H1 (cell line): Measurements from ENCODE around the gene TEF. TPM values are rescaled to one million over a fixed set of nuclear protein-coding genes. Genes with fewer than 3 reads are reported as not detected.

Source experiments
- CTCF ChIA-PET: fragments of 300-600 bp; sonication (Branson Sonifier 250); formaldehyde crosslinking; loops from one replicate; lab custom pipeline; 2021; ENCODE audit not compliant: partially characterized antibody; lab: Charles Lee
- POLR2A ChIA-PET: fragments of 300-600 bp; sonication (Branson Sonifier 250); formaldehyde crosslinking; loops from one replicate; lab custom pipeline; 2021; ENCODE audit warnings: inconsistent platforms; ENCODE audit not compliant: partially characterized antibody; lab: Charles Lee
- DNase-seq, 2 experiments: peaks; one replicate each; pipeline versions ENCODE4 v3.0.0 to v3.0.0-alpha.2; 2010 to 2022; ENCODE audit warnings: low spot score in 2 of 2, low read depth in 1 of 2, mixed read lengths in 1 of 2
- FAIRE-seq: peaks from 2 replicates; lab custom pipeline; 2011; peaks lifted over from hg19 to GRCh38; lab: Jason Lieb, UNC
- H2AFZ ChIP-seq: 2 replicates; pipeline ENCODE4 v1.8.1; 2012; ENCODE audit warnings: low read length, inconsistent platforms
- H2AK5ac ChIP-seq: 2 replicates; pipeline ENCODE4 v1.6.1; 2013; ENCODE audit warnings: low read depth, low read length
- H2BK120ac ChIP-seq: replicated peaks from 2 replicates; pipeline ENCODE3; 2013; ENCODE audit warnings: low read depth, low read length, inconsistent platforms
- H2BK12ac ChIP-seq: 2 replicates; pipeline ENCODE4 v1.6.1; 2013; ENCODE audit warnings: low read depth, low read length
- H2BK15ac ChIP-seq: 2 replicates; pipeline ENCODE4 v1.6.1; 2013; ENCODE audit warnings: low read length
- H2BK20ac ChIP-seq: 2 replicates; pipeline ENCODE4 v1.6.1; 2013; ENCODE audit warnings: low read length
- H2BK5ac ChIP-seq: 2 replicates; pipeline ENCODE4 v1.6.1; 2013; ENCODE audit warnings: low read depth, low read length
- H3K14ac ChIP-seq: 2 replicates; pipeline ENCODE4 v1.6.1; 2013; ENCODE audit warnings: inconsistent platforms; ENCODE audit not compliant: insufficient read length
- H3K18ac ChIP-seq: 2 replicates; pipeline ENCODE4 v1.6.1; 2013; ENCODE audit warnings: low read length; ENCODE audit errors: extremely low read depth
- H3K23ac ChIP-seq: 2 replicates; pipeline ENCODE4 v1.6.1; 2013; ENCODE audit warnings: inconsistent platforms; ENCODE audit not compliant: insufficient read length
- H3K23me2 ChIP-seq: 2 replicates; pipeline ENCODE4 v1.6.1; 2013; ENCODE audit warnings: low read depth, low read length
- H3K27ac ChIP-seq: 2 replicates; pipeline ENCODE4 v1.6.1; 2011; ENCODE audit warnings: low read depth, low read length, inconsistent platforms
- H3K27me3 ChIP-seq, 4 experiments: replicated peaks in 1 of 4; 1 replicate in 1 of 4; 2 replicates in 3 of 4; pipeline versions ENCODE4 v1.6.1 to v1.8.1; 2011 to 2013; ENCODE audit warnings: low read length in 3 of 4, mild to moderate bottlenecking in 3 of 4, inconsistent platforms in 2 of 4, mixed read lengths in 2 of 4, moderate library complexity in 1 of 4; ENCODE audit not compliant: control insufficient read depth in 3 of 4, insufficient read depth in 3 of 4; ENCODE audit errors: extremely low read depth in 1 of 4
- H3K36me3 ChIP-seq, 4 experiments: 2 replicates each; pipeline versions ENCODE4 v1.6.1 to v1.8.1; 2011 to 2013; ENCODE audit warnings: mild to moderate bottlenecking in 4 of 4, low read length in 3 of 4, moderate library complexity in 2 of 4, control low read depth in 1 of 4, inconsistent platforms in 1 of 4; ENCODE audit not compliant: insufficient read depth in 4 of 4, control insufficient read depth in 2 of 4
- H3K4ac ChIP-seq: replicated peaks from 2 replicates; pipeline ENCODE3; 2013; ENCODE audit warnings: low read length, low read depth, mixed read lengths, inconsistent platforms; ENCODE audit not compliant: insufficient read length
- H3K4me1 ChIP-seq, 4 experiments: replicated peaks in 1 of 4; 1 replicate in 1 of 4; 2 replicates in 3 of 4; pipeline versions ENCODE4 v1.6.1 to v1.8.1; 2011 to 2013; ENCODE audit warnings: low read length in 3 of 4, inconsistent platforms in 2 of 4, mixed read lengths in 1 of 4; ENCODE audit not compliant: insufficient read depth in 4 of 4, control insufficient read depth in 3 of 4
- H3K4me2 ChIP-seq, 2 experiments: 2 replicates each; pipeline versions ENCODE4 v1.6.1 to v1.8.1; 2011 to 2013; ENCODE audit warnings: low read depth in 2 of 2, low read length in 2 of 2, control low read depth in 1 of 2, inconsistent platforms in 1 of 2, mild to moderate bottlenecking in 1 of 2; ENCODE audit not compliant: insufficient read depth in 1 of 2
- H3K4me3 ChIP-seq, 4 experiments: fragments of 200-600, 300-600 bp in 1 of 4; sonication (generic), shearing (Covaris generic), sonication (Bioruptor Twin) in 1 of 4; 2 replicates each; pipeline versions ENCODE4 v1.5.1 to v1.8.1; 2011 to 2016; ENCODE audit warnings: low read length in 4 of 4, low read depth in 3 of 4, control low read depth in 2 of 4, inconsistent platforms in 2 of 4, mild to moderate bottlenecking in 2 of 4, mixed read lengths in 1 of 4, moderate library complexity in 1 of 4; ENCODE audit not compliant: insufficient read depth in 2 of 4; ENCODE audit errors: extremely low read depth in 1 of 4
- H3K56ac ChIP-seq: replicated peaks from 2 replicates; pipeline ENCODE3; 2013; ENCODE audit warnings: low read depth, mild to moderate bottlenecking, mixed read lengths, low read length, inconsistent platforms; ENCODE audit not compliant: insufficient read length
- H3K79me1 ChIP-seq: 2 replicates; pipeline ENCODE4 v1.6.1; 2013; ENCODE audit warnings: low read depth, low read length, control low read depth
- H3K79me2 ChIP-seq, 2 experiments: 2 replicates each; pipeline versions ENCODE4 v1.6.1 to v1.8.1; 2012 to 2013; ENCODE audit warnings: low read length in 2 of 2, mild to moderate bottlenecking in 2 of 2, inconsistent platforms in 1 of 2; ENCODE audit not compliant: insufficient read depth in 2 of 2, control insufficient read depth in 1 of 2
- H3K9ac ChIP-seq, 4 experiments: replicated peaks in 1 of 4; 1 replicate in 1 of 4; 2 replicates in 3 of 4; pipeline versions ENCODE4 v1.6.1 to v1.8.1; 2011 to 2013; ENCODE audit warnings: low read depth in 3 of 4, low read length in 3 of 4, control low read depth in 2 of 4, mild to moderate bottlenecking in 2 of 4, moderate library complexity in 2 of 4, inconsistent platforms in 1 of 4; ENCODE audit errors: extremely low read depth in 1 of 4
- H3K9me3 ChIP-seq, 2 experiments: 2 replicates each; pipeline versions ENCODE4 v1.6.1 to v1.8.1; 2012 to 2013; ENCODE audit warnings: mild to moderate bottlenecking in 2 of 2, moderate library complexity in 2 of 2, control low read depth in 1 of 2, inconsistent platforms in 1 of 2, low read depth in 1 of 2, low read length in 1 of 2, mixed read lengths in 1 of 2; ENCODE audit not compliant: insufficient read depth in 2 of 2
- H4K20me1 ChIP-seq, 2 experiments: replicated peaks in 1 of 2; 2 replicates each; pipeline versions ENCODE3 to v1.8.1; 2011 to 2013; ENCODE audit warnings: inconsistent platforms in 2 of 2, low read length in 2 of 2, mild to moderate bottlenecking in 1 of 2; ENCODE audit not compliant: insufficient read depth in 2 of 2, control insufficient read depth in 1 of 2
- H4K5ac ChIP-seq: 2 replicates; pipeline ENCODE4 v1.6.1; 2013; ENCODE audit warnings: low read length, low read depth, mixed read lengths, inconsistent platforms; ENCODE audit not compliant: insufficient read length
- H4K8ac ChIP-seq: 2 replicates; pipeline ENCODE4 v1.8.0; 2013; ENCODE audit warnings: mild to moderate bottlenecking, moderate library complexity, low read length, inconsistent platforms; ENCODE audit not compliant: insufficient read depth; ENCODE audit errors: extremely low read depth
- H4K91ac ChIP-seq: replicated peaks from 2 replicates; pipeline ENCODE3; 2013; ENCODE audit warnings: low read length, mixed read lengths, inconsistent platforms; ENCODE audit not compliant: insufficient read length
- SIN3A ChIP-seq, 2 experiments: IDR thresholded peaks in 1 of 2; conservative IDR thresholded peaks in 1 of 2; 2 replicates each; pipeline ENCODE4 v1.6.1; 2011 to 2012; ENCODE audit warnings: low read length in 2 of 2, improper control_type of control experiment in 1 of 2, low read depth in 1 of 2, mild to moderate bottlenecking in 1 of 2
- WGBS, 2 experiments: shearing (Covaris generic) in 1 of 2; methylation state at CpG; one replicate each; pipeline versions ENCODE4 v1.1.6 to v1.1.7; 2013 to 2015; ENCODE audit warnings: low lambda C conversion rate in 2 of 2, mixed read lengths in 2 of 2, inconsistent platforms in 1 of 2, low coverage in 1 of 2, missing lambda C conversion rate in 1 of 2; ENCODE audit not compliant: insufficient replicate concordance in 2 of 2, insufficient coverage in 1 of 2, insufficient read length in 1 of 2; ENCODE audit errors: extremely low coverage in 1 of 2, missing lambda C conversion rate in 1 of 2; 5-methylcytosine and 5-hydroxymethylcytosine counted together
- polyA plus RNA-seq, 7 experiments: library from polyadenylated mRNA; depleted of rRNA in 3 of 7; stranded (reverse) in 5 of 7; unstranded in 2 of 7; fragments of >200 nt in 5 of 7; fragments of 200-250 nt in 2 of 7; gene quantifications; 1 replicate in 5 of 7; 2 replicates in 1 of 7; 4 replicates in 1 of 7; pipeline versions ENCODE4 v1.2.1 to v1.2.3, GENCODE V29; 2011 to 2013; ENCODE audit warnings: missing spikeins in 2 of 7, mixed read lengths in 2 of 7
- total RNA-seq: library from RNA; stranded (reverse); fragmentation: NEBNext Ultra II Directional; extraction: Animal tissue kit (Norgen Biotek cat#: 25700); gene quantifications from 2 replicates; pipeline ENCODE4 v1.2.1, GENCODE V29; 2021
- TF ChIP-seq, protein P1 (sequence below), 3 experiments: IDR thresholded peaks; 1 replicate in 2 of 3; 2 replicates in 1 of 3; pipeline versions ENCODE4 v1.5.1 to v1.6.1; 2011; ENCODE audit warnings: low read length in 3 of 3, mild to moderate bottlenecking in 3 of 3, inconsistent platforms in 2 of 3, low read depth in 1 of 3, moderate library complexity in 1 of 3; ENCODE audit not compliant: insufficient read depth in 1 of 3; ENCODE audit errors: control extremely low read depth in 1 of 3

TEF gene
- total and polyA plus RNA-seq, 2 of the 8 experiments (the other 6 are each of a cell fraction or from before 2014, with no cell fraction given) = 7.4 to 9.0 TPM

DNA sequence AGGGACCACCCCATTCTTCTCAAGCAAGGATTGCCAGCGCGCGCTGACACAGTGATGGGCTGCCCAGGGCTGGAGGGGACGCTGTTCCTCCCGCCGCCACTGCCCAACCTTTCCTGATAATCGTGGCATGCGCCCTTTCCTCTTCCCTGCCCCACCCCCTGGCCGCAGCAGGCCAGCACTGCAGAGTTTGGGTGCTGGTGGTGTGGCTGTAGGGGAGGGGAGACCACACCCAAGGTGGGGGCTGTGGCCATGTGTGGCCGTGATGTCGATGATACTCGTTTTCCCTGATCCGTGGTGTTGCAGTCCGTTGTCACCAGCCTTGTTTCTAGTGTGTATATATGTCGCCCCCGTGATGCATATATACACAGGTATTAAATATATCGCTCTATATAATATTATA, 22.8 kb upstream of the TEF start:
- Histone ChIP-seq H4K91ac (no peak overlapping the region), H3K9me3 (no peaks in the 10 kb centered on the region), H3K4me2 (no peak overlapping the region), H3K14ac (no peak overlapping the region), H3K23me2 (no peaks in the 10 kb centered on the region), H3K4me1 (peaks cover 0 to 14% (median 9%) of the 10 kb centered on the region in 4 experiments; a peak in 6 of 7 replicates), H3K79me1 (no peaks in the 10 kb centered on the region), H2BK5ac (no peak overlapping the region), H2BK120ac (no peak overlapping the region), H3K18ac (no peak overlapping the region), H3K4me3 (no peak overlapping the region), H4K5ac (no peak overlapping the region), H4K8ac (no peak overlapping the region), H3K56ac (no peak overlapping the region), H3K79me2 (no peaks in the 10 kb centered on the region), H2BK15ac (no peak overlapping the region), H2AK5ac (no peak overlapping the region), H3K36me3 (peaks cover 3 to 23% (median 10%) of the 10 kb centered on the region in 4 experiments; a peak in 7 of 8 replicates), H3K9ac (no peak overlapping the region), H3K4ac (no peak overlapping the region), H3K23ac (no peak overlapping the region), H3K27ac (no peak overlapping the region), H4K20me1 (peaks cover 0 to 8% of the 10 kb centered on the region in 2 experiments), H2BK20ac (no peak overlapping the region), H3K27me3 (no peaks in the 10 kb centered on the region), H2AFZ (no peak overlapping the region), H2BK12ac (no peak overlapping the region)
- CTCF ChIA-PET = interaction anchor here (0.7 kb wide), 1 partner anchor 49 kb away, joined by 3 read pairs; no protein-coding TSS in a partner anchor
- POLR2A ChIA-PET = interaction anchor here (1.2 to 3.2 kb wide), 6 partner anchors 15 to 88 kb away, joined by 4 to 27 read pairs (median 16); partner anchors contain the start of genes TEF, TOB2 and ZC3H7B
- WGBS, 2 experiments = 89% methylated on average over 14 of the region's 17 CpGs; no CpG with 5 or more reads in 1 of the 2 experiments
- FAIRE-seq (no peak), DNase-seq (no peak)
- TF ChIP-seq SIN3A (conservative IDR thresholded peaks at IDR 0.05 in 1 of 2, IDR thresholded peaks at IDR 0.05 in 1 of 2; ENCODE audit: low read depth in 1 of 2, low read length in 2 of 2) = no peak
- TF ChIP-seq, protein P1, sequence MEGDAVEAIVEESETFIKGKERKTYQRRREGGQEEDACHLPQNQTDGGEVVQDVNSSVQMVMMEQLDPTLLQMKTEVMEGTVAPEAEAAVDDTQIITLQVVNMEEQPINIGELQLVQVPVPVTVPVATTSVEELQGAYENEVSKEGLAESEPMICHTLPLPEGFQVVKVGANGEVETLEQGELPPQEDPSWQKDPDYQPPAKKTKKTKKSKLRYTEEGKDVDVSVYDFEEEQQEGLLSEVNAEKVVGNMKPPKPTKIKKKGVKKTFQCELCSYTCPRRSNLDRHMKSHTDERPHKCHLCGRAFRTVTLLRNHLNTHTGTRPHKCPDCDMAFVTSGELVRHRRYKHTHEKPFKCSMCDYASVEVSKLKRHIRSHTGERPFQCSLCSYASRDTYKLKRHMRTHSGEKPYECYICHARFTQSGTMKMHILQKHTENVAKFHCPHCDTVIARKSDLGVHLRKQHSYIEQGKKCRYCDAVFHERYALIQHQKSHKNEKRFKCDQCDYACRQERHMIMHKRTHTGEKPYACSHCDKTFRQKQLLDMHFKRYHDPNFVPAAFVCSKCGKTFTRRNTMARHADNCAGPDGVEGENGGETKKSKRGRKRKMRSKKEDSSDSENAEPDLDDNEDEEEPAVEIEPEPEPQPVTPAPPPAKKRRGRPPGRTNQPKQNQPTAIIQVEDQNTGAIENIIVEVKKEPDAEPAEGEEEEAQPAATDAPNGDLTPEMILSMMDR (IDR thresholded peaks at IDR 0.05; ENCODE audit: control extremely low read depth in 1 of 3, insufficient read depth in 1 of 3, low read depth in 1 of 3, low read length in 3 of 3) = peak in 1 of 3 experiments; percentile 15; a peak in 1 of 4 replicates
